ENCODE results near the gene NRG2.

The NRG2 gene

DNA sequence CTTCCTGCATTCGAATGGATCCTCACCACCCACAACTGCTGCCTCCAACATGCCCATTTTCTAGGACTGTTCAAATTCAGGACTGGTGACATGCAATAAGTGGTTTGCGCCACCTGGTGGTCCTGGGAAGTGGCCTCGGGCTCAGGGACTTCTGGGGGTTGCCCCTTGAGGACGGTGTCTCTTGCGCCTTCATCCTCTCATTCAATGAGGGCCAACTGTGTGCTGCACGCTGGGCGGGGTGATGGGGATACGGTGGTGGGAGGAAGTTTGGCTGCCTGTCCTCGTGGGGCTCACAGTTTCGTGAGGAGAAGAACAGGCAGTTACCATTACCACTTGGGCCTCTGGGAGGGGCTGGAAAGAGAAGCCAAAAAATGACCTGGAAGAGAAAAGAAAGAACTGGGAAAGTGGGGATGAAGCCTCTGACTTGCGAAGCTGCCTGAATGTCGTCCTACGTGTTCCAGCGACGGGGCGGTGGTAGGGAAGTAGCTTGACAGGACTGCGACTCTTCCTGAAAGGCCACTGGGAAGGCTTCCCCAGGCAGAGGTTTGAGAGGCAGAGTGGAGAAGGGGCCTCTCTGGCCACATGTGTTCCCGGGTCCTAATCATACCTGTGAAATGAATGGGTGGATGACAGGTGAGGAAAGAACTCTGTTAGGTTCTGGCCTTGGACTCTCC lies 198.5 kb downstream of the NRG2 start:
- Histone ChIP-seq H3K9me3 (no peaks in the 10 kb centered on the region), H3K36me3 (no peaks in the 10 kb centered on the region), H3K4me3 (no peak overlapping the region), H3K4me1 (peaks cover 0 to 13% (median 8%) of the 10 kb centered on the region in 4 donors), H3K27me3 (no peaks in the 10 kb centered on the region), H3K27ac (no peak overlapping the region)
- DNase-seq = peak; percentile 69 to 81
- intact Hi-C loops (cut with DNase I; ENCODE audit: low total_unique reads) = loop anchor here (5.0 to 10.0 kb wide), 2 partner anchors 57 to 210 kb away; no protein-coding TSS in a partner anchor
- peak; percentile 57 to 63 for TF ChIP-seq CTCF (IDR thresholded peaks at IDR 0.05)

GRCh38 chr5:139843991-139844390 lies 199.1 kb downstream of the NRG2 start:
- intact Hi-C loops (cut with DNase I; ENCODE audit: low total_unique reads) = loop anchor here (10.0 kb wide), 1 partner anchor 209 kb away; no protein-coding TSS in a partner anchor
- H3K27ac ChIP-seq = no peak overlapping the region
- no peaks in the 10 kb centered on the region for H3K36me3 ChIP-seq
- H3K4me3 ChIP-seq = no peak overlapping the region
- no peak for TF ChIP-seq CTCF (IDR thresholded peaks at IDR 0.05)
- no peaks in the 10 kb centered on the region for H3K9me3 ChIP-seq
- H3K4me1 ChIP-seq = peaks cover 0 to 11% (median 8%) of the 10 kb centered on the region in 4 donors
- DNase-seq = no peak
- H3K27me3 ChIP-seq = no peaks in the 10 kb centered on the region

- Histone ChIP-seq H3K4me3 (no peak overlapping the region), H3K27me3 (peaks cover 0 to 6% of the 10 kb centered on the region in 2 donors), H3K4me1 (peaks cover 0 to 7% (median 3%) of the 10 kb centered on the region in 4 donors), H3K27ac (no peak overlapping the region), H3K9me3 (no peaks in the 10 kb centered on the region), H3K36me3 (no peaks in the 10 kb centered on the region)
- peak in 1 of 2 donors; percentile 34 for DNase-seq
- intact Hi-C loops (cut with DNase I; ENCODE audit: low total_unique reads) = loop anchor here (10.0 kb wide), 1 partner anchor 208 kb away; no protein-coding TSS in a partner anchor
- TF ChIP-seq CTCF (IDR thresholded peaks at IDR 0.05) = no peak
Observed at GRCh38 chr5:139842321-139842720, 200.8 kb downstream of the NRG2 start.

DNA sequence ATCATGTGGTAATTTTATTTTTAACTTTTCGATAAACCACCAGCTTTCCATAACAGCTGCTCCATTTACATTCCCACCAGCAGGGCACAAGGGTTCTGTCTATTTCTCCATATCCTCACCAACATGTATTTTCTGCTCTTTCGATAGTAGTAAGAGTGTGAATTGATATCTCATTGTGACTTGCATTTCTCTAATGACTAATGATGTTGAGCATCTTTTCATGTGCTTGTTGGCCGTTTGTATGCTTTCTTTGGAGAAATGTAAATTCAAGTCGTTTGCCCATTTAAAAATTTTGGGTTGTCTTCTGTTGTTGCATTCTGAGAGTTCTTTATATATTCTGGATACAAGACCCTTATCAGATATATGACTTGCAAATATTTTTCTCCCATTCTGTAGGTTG lies 201.6 kb downstream of the NRG2 start:
- TF ChIP-seq CTCF (IDR thresholded peaks at IDR 0.05) = no peak
- Histone ChIP-seq H3K36me3 (no peaks in the 10 kb centered on the region), H3K4me3 (no peak overlapping the region), H3K4me1 (peaks cover 0 to 4% (median 0%) of the 10 kb centered on the region in 4 donors), H3K27ac (no peak overlapping the region), H3K9me3 (no peaks in the 10 kb centered on the region), H3K27me3 (peaks cover 0 to 14% of the 10 kb centered on the region in 2 donors)
- intact Hi-C loops (cut with DNase I; ENCODE audit: low total_unique reads) = loop anchor here (10.0 kb wide), 1 partner anchor 207 kb away; no protein-coding TSS in a partner anchor
- no peak for DNase-seq

DNA sequence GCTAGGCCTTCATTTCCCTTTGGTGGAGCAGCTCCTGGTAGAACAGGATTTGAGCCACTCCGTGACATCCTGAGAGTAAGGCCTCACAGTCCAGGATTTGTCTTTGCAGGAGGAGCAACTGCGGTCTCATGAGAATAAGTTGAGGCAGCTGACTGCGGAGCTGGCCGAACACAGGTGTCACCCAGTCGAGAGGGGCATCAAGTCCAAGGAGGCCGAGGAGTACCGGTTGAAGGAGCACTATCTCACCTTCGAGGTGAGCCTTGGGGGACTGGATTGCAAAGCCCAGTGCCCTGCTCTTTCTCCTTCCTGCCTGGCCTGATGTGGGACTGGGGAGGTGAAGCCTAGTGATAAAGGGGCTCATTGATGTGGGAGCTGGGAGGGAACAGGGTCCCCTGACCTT lies 203.2 kb downstream of the NRG2 start:
- H3K27me3 ChIP-seq = peaks cover 0 to 23% of the 10 kb centered on the region in 2 donors
- no peak for TF ChIP-seq CTCF (IDR thresholded peaks at IDR 0.05)
- H3K27ac ChIP-seq = no peak overlapping the region
- peaks cover 0 to 4% (median 0%) of the 10 kb centered on the region in 4 donors for H3K4me1 ChIP-seq
- intact Hi-C loops (cut with DNase I; ENCODE audit: low total_unique reads) = loop anchor here (10.0 kb wide), 1 partner anchor 205 kb away; no protein-coding TSS in a partner anchor
- H3K9me3 ChIP-seq = no peaks in the 10 kb centered on the region
- DNase-seq = peak in 1 of 2 donors; percentile 51
- no peaks in the 10 kb centered on the region for H3K36me3 ChIP-seq
- H3K4me3 ChIP-seq = no peak overlapping the region

Data from tibial artery (tissue), 4 donors.